ENCODE data around the gene DCUN1D2.

DNA sequence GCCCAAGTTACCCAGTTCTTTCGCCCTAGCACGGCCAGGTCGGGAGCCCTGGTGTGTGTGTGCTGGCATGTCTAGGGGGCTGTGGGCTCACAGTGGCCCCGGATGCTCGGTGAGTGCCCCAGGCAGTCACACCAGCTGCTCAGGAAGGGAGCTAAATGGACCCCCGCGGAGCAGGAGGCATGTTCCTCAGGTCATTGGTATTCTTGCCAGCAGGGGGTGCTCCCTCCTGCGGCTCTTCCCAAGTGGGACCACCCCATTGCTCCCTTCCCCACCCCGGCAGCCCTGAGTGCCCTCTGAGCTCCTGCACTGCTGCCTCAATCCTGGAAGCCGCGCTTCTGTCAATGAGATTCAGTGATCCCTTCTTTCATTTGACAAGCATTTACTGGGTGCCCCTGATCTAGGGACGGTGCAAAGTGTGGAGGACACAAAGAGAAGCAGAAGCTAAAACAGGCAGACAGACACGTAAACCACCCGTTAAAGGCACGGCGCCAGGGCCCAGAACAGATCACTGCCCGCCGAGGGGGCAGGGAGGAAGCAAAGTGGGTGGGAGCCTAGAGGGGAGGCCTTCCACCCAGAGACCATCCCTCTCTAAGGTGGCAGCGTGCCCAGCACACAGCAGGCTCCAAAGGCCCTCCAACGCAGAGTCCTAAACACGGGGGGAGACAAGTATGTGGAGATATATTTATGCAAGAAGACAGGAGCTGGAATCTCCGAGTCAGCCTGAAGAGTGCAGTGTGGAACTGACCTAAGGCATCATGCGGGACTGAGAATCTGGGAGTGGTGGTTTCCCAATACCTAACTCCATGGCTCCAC, 32.1 kb downstream of the DCUN1D2 start:
- TF ChIP-seq, protein P1, sequence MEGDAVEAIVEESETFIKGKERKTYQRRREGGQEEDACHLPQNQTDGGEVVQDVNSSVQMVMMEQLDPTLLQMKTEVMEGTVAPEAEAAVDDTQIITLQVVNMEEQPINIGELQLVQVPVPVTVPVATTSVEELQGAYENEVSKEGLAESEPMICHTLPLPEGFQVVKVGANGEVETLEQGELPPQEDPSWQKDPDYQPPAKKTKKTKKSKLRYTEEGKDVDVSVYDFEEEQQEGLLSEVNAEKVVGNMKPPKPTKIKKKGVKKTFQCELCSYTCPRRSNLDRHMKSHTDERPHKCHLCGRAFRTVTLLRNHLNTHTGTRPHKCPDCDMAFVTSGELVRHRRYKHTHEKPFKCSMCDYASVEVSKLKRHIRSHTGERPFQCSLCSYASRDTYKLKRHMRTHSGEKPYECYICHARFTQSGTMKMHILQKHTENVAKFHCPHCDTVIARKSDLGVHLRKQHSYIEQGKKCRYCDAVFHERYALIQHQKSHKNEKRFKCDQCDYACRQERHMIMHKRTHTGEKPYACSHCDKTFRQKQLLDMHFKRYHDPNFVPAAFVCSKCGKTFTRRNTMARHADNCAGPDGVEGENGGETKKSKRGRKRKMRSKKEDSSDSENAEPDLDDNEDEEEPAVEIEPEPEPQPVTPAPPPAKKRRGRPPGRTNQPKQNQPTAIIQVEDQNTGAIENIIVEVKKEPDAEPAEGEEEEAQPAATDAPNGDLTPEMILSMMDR (conservative IDR thresholded peaks at IDR 0.05; ENCODE audit: low read depth, low read length) = peak; percentile 49; the same call in 1 of the 2 replicates
- no peak for TF ChIP-seq EZH2 (IDR thresholded peaks at IDR 0.05; ENCODE audit: low read length, unreplicated experiment)
- no peak for TF ChIP-seq EZH2phosphoT487 (IDR thresholded peaks at IDR 0.05; ENCODE audit: borderline replicate concordance, low read length)

Measured in PC-3 (cell line).